CD4-positive, alpha-beta T cell treated with Interferon alpha-2 for 1 hour (primary cell): ENCODE data around the gene DNAJC3.
"Not testable (repeated sequence)": the region's sequence is repeated elsewhere in the genome, so short reads cannot be mapped to it uniquely, and the experiment has no call there.

Experiments
- DNase-seq, 2 donors: peaks; one replicate each; pipeline ENCODE4 v3.0.0-alpha.2; 2020 to 2022

Gene DNAJC3

DNA sequence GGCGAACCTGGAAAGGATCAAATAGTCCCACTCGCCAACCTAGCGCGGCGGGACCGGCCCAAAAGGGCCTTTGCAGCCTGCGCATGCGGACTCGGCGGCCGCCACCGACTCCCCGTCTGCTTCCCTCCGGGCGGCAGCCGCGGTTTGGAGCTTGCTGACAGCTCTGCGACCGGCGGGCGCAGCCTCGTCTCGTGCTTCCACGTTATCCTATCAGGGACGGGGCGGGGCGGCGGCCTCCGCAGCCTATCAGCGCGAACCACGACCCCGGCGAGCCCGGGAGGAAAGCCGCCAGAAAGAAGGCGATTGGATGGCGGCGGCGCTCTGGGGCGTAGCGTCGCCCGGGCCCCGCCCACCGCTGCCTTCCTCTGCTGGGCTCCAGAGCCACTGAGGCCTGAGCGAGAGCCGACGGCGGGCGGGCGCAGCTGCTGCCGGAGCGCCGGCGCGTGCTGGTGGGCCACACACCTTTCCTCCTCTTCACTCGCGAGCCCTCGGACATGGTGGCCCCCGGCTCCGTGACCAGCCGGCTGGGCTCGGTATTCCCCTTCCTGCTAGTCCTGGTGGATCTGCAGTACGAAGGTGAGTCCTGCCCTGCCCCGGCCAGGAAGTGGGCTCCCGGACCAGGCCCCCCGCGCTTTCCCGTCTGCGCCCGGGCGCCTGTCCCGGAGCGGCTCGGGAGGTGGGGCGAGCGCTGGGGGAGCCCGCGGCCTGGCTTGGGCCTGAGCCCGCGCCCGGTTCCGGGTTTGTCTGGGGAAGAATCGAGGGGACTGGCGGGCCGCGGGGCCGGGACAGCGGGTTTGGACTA lies at the start of gene DNAJC3:
TSS of gene DNAJC3 (plus strand) at position 378 of the 802 bp plus-strand sequence. CDS start at position 495, 117 bp downstream.
- DNase-seq: peak; percentile 98 to 99

- no peak for DNase-seq
Observed at GRCh38 chr13:95627590-95627989, 49.3 kb upstream of the DNAJC3 start.

DNA sequence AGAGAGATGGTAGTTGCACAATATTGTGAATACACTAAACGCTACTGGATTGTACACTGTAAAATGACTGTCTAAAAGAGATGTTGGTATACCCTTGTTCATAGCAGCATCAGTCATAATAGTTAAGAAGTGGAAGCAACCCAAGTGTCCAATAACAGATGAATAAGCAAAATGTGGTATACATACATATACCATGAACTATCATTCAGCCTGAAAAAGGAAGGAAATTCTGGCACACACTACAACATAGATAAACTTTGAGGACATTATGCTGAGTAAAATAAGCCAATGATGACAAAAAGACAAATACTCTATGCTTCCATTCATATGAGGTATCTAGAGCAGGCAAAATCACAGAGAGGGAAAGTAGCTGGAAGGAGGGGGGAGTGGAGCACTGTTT lies 48.5 kb upstream of the DNAJC3 start:
- no peak for DNase-seq

DNA sequence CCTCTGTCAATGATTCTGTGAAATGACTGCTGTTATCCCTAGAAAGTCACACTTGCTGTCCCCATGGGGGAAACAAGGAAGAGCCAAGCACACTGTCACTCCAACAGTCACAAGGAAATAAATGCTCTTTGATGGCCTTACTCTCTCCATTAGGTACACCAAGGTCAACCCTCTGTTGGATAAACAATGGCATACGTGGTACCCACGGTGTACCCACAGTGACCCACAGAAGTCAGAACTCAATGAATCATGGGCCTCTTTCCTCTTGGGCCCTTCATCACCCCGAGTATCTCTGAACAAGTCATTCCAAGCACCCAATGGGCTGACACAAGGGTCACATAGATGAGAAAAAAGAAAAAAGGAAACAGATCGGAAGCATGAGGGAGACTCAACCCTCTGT lies 47.9 kb upstream of the DNAJC3 start:
- no peak for DNase-seq

- no peak for DNase-seq
Observed at GRCh38 chr13:95630593-95630992, 46.3 kb upstream of the DNAJC3 start.

DNA sequence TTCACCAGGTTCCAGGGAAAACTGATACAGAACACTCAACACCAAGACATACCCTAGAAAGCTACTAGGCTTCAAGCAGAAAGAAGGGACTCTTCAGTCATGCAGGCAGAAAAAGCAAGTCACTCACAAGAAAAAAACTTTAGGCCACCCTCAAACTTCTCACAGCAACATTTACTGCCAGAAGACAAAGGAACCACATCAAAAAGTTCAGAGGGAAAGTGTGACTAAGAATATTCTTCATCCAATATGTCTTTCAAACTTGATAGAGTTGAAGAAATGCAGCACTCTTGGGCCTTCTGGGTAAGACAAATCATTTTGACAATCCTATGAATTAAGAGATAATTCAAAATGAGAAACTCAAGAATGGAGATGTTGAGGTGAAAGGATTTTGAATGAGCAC lies 40.1 kb upstream of the DNAJC3 start:
- DNase-seq: no peak

DNA sequence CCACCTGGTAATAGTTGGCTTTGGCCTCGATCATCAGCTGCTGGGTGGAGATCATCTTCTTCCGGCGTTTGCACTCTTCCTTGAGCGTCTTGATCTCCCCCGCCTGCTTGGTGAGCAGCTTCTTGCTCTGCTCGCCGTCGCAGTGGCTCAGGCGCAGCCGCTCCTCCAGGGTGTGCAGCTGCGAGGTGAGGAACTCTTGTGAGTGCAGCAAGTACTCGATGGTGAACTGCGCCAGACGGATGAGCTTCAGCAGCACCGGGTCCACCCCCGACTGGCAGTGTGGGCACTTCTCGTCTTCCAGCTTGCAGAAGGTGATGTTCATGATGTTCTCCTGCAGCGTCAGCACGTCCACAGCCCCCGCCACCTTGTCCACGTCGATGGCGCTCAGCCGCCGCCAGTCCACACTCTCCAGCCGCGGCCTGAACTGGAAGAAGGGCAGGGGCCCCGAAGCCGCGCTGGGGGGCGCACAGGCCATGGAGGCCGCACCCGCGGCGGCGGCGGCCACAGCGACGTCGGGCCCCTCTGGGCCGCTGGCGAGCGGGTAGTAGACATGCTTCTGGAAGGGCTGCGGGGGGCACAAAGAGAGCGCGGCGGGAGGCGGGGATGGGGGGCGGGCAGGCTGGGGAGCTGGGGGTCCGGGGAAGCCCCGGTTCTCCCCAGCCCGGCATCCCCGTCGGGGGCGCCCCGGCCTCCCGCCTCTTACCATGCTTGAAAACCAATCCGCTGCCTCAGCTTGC lies 35.5 kb upstream of the DNAJC3 start:
- DNase-seq: no peak

GRCh38 chr13:95642028-95642621 lies 34.8 kb upstream of the DNAJC3 start:
- no peak for DNase-seq

- no peak for DNase-seq
Observed at GRCh38 chr13:95642999-95643398, 33.9 kb upstream of the DNAJC3 start.

- DNase-seq: no peak
Observed at GRCh38 chr13:95643571-95643935, 33.4 kb upstream of the DNAJC3 start.

DNA sequence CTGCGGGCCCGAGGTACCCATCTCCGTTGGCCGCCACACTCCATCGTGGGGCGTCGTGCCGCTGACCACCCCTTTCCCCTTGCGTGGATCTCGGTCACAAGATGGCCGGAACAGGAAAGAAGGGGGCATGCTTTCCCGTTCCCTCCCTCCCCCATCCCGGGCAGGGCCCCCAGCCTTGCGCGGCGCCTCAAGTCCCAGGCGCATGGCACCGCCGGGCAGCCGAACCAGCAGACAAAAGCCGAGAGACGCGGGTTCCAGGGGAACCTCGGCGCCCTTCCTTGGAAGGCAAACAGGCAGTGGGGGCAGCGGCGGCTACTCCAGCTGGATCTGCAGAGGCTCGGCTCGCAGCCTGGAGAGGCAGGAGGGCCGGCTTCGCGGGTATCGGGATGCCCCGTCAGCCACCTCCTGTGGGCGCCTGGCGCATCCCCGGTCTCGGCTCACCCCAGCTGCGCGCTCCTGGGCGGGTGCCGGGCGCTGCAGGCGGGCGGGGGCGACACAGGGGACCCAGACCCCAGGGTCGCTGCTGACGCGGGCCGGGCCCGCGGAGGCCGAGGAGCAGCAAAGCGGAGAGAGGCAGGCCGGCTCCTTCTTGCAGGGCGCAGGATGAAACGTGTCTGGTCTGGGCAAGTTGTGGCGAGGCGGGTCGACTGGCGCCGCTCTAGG lies 32.9 kb upstream of the DNAJC3 start:
- no peak for DNase-seq

DNA sequence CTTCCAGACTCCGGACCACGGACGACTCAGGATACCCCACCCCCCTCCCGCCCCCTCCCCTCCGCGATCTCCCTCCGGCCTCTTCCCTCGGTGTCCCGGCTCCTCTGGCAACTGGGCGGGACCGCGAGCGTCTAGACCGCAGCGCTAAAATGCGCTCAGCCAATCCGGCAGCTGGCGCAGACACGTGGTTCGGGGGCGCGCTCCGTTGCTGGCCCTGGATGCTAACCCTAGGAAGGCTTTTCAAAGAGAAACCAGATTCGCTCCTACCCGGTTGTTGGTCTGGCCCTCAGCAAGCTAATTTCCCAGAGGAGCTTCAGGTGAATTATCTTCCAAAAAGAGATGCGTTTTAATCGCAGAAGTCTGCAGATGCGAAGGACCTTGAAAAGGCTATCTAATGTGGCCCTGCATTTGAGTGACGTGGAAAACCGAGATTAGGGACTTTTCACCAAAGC lies 32.3 kb upstream of the DNAJC3 start, which contains the start of gene DZIP1:
TSS of gene DZIP1 (minus strand) at position 106 of the 452 bp plus-strand sequence. CDS start 2,677 bp downstream, outside the sequence.
- DNase-seq: no peak

GRCh38 chr13:95647321-95647720 lies 29.6 kb upstream of the DNAJC3 start:
- DNase-seq: no peak

- no peak for DNase-seq
Observed at GRCh38 chr13:95650696-95651095, 26.2 kb upstream of the DNAJC3 start.

DNA sequence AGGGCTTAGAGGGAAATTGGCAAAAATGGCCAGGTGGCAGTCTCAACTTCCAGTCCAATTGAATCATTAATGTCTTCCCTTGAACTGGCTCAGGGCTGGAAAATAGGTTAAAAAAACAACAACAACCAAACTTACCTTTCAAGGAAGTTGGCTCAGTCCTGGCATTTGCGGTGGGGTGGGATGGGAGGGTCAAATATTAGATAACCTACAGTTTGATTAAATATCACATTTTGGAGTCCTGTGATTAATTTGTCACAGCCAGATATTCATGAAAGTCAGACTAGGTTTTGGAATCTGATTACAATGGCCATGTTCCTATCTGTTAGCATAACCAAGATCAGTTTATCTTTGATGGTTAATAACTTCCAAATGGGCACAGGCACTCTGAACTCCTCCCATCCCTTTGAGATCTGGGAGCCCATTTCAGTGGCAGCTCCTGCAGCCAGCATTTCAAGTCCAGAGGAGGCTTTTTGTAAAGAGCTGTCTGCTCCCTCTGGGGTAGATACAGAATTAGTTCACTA lies 24.6 kb upstream of the DNAJC3 start:
- DNase-seq: no peak

DNA sequence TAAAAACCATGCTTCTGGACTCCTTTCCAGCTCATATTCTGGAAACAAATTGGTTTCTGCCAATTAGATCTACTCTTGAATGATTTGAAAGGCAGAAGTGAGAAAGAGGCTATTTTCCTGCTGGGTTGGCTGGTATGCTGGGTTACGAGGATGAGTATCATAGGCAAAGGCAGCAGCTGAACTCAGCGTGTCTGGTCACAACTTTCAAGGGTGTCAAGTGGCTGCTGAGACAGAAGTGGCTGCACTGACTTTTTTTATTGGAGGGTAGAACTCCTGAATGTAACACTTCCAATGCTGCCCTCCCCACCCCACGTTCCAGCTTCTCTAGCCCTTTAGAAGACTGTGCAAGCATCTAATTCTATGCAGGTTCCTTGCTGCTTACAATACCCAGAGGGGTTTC lies 24.1 kb upstream of the DNAJC3 start:
- DNase-seq: no peak

- no peak for DNase-seq
Observed at GRCh38 chr13:95656386-95657015, 20.4 kb upstream of the DNAJC3 start.

- no peak for DNase-seq
Observed at GRCh38 chr13:95659500-95659899, 17.4 kb upstream of the DNAJC3 start.

- peak in 1 of 2 donors; percentile 48 for DNase-seq
Observed at GRCh38 chr13:95660981-95661581, 15.9 kb upstream of the DNAJC3 start.

DNA sequence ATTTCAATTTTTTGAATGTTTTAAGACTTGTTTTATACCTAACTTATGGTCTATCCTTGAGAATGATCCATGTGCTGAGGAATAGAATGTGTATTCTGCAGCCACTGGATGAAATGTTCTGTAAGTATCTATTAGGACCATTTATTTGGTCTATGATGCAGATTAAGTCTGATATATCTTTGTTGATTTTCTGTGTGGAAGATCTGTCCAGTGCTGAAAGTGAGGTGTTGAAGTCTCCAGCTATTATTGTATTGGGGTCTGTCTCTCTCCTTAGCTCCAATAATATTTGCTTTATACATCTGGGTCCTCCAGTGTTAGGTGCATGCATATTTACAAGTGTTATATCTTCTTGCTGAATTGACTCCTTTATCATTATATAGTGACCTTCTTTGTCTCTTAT lies 9.7 kb upstream of the DNAJC3 start:
- not testable (repeated sequence) for DNase-seq

DNA sequence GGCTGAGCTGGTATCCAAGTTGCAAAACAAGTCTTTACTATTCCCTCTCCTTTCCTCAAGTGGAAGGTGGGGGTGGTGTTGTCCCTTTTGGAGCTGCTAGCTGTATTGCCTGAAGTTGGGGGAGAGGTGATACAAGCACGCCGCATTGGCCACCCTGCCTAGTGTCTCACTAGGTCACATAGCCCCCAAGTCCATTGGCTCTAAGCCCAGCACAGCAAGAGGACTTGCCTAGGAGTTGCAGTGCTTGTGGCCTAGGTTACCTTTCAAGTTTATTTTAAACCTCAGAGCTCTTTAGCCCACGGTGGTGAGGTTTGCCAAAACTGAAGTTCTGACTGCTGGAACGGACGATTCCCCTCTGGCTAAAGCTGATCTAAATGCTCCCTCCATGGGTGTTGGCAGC lies 5.3 kb upstream of the DNAJC3 start:
- no peak for DNase-seq
